GM21529 (cell line): Measurements from ENCODE around the gene ASH1L.
"Not testable (repeated sequence)": the region's sequence is repeated elsewhere in the genome, so short reads cannot be mapped to it uniquely, and the experiment has no call there.

Source experiments
- ATAC-seq: cut with Tn5 transposase; IDR thresholded peaks from one replicate; pipeline ENCODE4 v1.9.1; 2021; ENCODE audit not compliant: unreplicated experiment

The ASH1L gene

GRCh38 chr1:155563377-155564022 is 897 bp upstream of the ASH1L start:
- not testable (repeated sequence) for ATAC-seq

- peak; percentile 21 for ATAC-seq
These were observed 623 bp downstream of the ASH1L start for GRCh38 chr1:155561779-155562580.

- no peak for ATAC-seq
These were observed 6.7 kb downstream of the ASH1L start for GRCh38 chr1:155555915-155556314.

GRCh38 chr1:155553349-155553748 is 9.3 kb downstream of the ASH1L start:
- ATAC-seq: no peak

GRCh38 chr1:155548706-155549105 is 13.9 kb downstream of the ASH1L start:
- no peak for ATAC-seq

- no peak for ATAC-seq
These were observed 22.4 kb downstream of the ASH1L start for GRCh38 chr1:155540000-155540874.

- ATAC-seq: no peak
These were observed 25.4 kb downstream of the ASH1L start for GRCh38 chr1:155537193-155537592.

GRCh38 chr1:155531624-155532023 is 31.0 kb downstream of the ASH1L start:
- no peak for ATAC-seq

- peak; percentile 59 for ATAC-seq
These were observed 32.7 kb downstream of the ASH1L start for GRCh38 chr1:155529929-155530328.

- ATAC-seq: no peak
These were observed 33.5 kb downstream of the ASH1L start for GRCh38 chr1:155529109-155529508.

- no peak for ATAC-seq
These were observed 34.9 kb downstream of the ASH1L start for GRCh38 chr1:155527677-155528076.

GRCh38 chr1:155526356-155526755 is 36.2 kb downstream of the ASH1L start:
- ATAC-seq: no peak

GRCh38 chr1:155522069-155522468 is 40.5 kb downstream of the ASH1L start:
- ATAC-seq: no peak

GRCh38 chr1:155518484-155518883 is 44.1 kb downstream of the ASH1L start:
- ATAC-seq: no peak

GRCh38 chr1:155514582-155515187 is 47.9 kb downstream of the ASH1L start:
- ATAC-seq: no peak

- ATAC-seq: no peak
These were observed 49.2 kb downstream of the ASH1L start for GRCh38 chr1:155513300-155513916.

- ATAC-seq: not testable (repeated sequence)
These were observed 51.2 kb downstream of the ASH1L start for GRCh38 chr1:155511385-155511784.

- ATAC-seq: no peak
These were observed 53.5 kb downstream of the ASH1L start for GRCh38 chr1:155509064-155509463.

- ATAC-seq: no peak
These were observed 54.7 kb downstream of the ASH1L start for GRCh38 chr1:155507945-155508344.

GRCh38 chr1:155505963-155506362 is 56.6 kb downstream of the ASH1L start:
- not testable (repeated sequence) for ATAC-seq

- ATAC-seq: no peak
These were observed 58.4 kb downstream of the ASH1L start for GRCh38 chr1:155504207-155504606.
